Measurements from ENCODE around the gene SPEM2. TPM values are rescaled to one million over a fixed set of nuclear protein-coding genes. Genes with fewer than 3 reads are reported as not detected.

The SPEM2 gene
- polyA plus RNA-seq, 1 experiment = not detected

GRCh38 chr17:7394452-7395191 is 30.8 kb upstream of the SPEM2 start, which contains the start of gene PLSCR3:
Gene PLSCR3, minus strand, starts transcription at chr17:7394525. Its CDS starts 415 bp downstream, at chr17:7394110.
- POLR2A ChIA-PET = interaction anchor here (0.5 to 2.0 kb wide), 3 partner anchors 9 to 334 kb away, joined by 3 to 8 read pairs (median 4); partner anchors contain the start of gene TMEM256
- H3K27ac ChIP-seq (ENCODE audit: low read depth, low read length) = peak within 1 kb of the TSS; percentile 93
- DNase-seq (ENCODE audit: low read depth, low spot score) = peak; percentile 51
- TF ChIP-seq CTCF (IDR thresholded peaks at IDR 0.05; ENCODE audit: low read depth, low read length) = peak; percentile 51
- peak within 1 kb of the TSS; percentile 87 for H3K4me3 ChIP-seq (ENCODE audit: low read depth, low read length)
- H3K27me3 ChIP-seq (ENCODE audit: control insufficient read depth, insufficient read depth, low read length) = no peaks in the 10 kb centered on the region
- CTCF ChIA-PET = interaction anchor here (0.5 to 2.4 kb wide), 5 partner anchors 9 to 140 kb away, joined by 3 to 7 read pairs (median 3); partner anchors contain the start of genes TMEM256 and TMEM95
- H3K9me3 ChIP-seq (ENCODE audit: control insufficient read depth, insufficient read depth, low read length) = no peaks in the 10 kb centered on the region; the same call in 1 of the 2 replicates

GRCh38 chr17:7396147-7396546 is 29.3 kb upstream of the SPEM2 start:
- Histone ChIP-seq H3K27ac (ENCODE audit: low read depth, low read length) (no peak overlapping the region), H3K4me3 (ENCODE audit: low read depth, low read length) (no peak overlapping the region), H3K9me3 (ENCODE audit: control insufficient read depth, insufficient read depth, low read length) (no peaks in the 10 kb centered on the region; the same call in 1 of the 2 replicates), H3K27me3 (ENCODE audit: control insufficient read depth, insufficient read depth, low read length) (no peaks in the 10 kb centered on the region)
- CTCF ChIA-PET = no interaction called here
- DNase-seq (ENCODE audit: low read depth, low spot score) = no peak
- POLR2A ChIA-PET = no interaction called here
- TF ChIP-seq CTCF (IDR thresholded peaks at IDR 0.05; ENCODE audit: low read depth, low read length) = no peak

GRCh38 chr17:7398612-7399011 is 26.8 kb upstream of the SPEM2 start:
- TF ChIP-seq CTCF (IDR thresholded peaks at IDR 0.05; ENCODE audit: low read depth, low read length) = no peak
- CTCF ChIA-PET = interaction anchor here (1.6 kb wide), 1 partner anchor 43 kb away, joined by 6 read pairs; no protein-coding TSS in a partner anchor
- no peak overlapping the region for H3K4me3 ChIP-seq (ENCODE audit: low read depth, low read length)
- H3K27ac ChIP-seq (ENCODE audit: low read depth, low read length) = no peak overlapping the region
- no peaks in the 10 kb centered on the region; the same call in 1 of the 2 replicates for H3K9me3 ChIP-seq (ENCODE audit: control insufficient read depth, insufficient read depth, low read length)
- no peak for DNase-seq (ENCODE audit: low read depth, low spot score)
- H3K27me3 ChIP-seq (ENCODE audit: control insufficient read depth, insufficient read depth, low read length) = no peaks in the 10 kb centered on the region
- POLR2A ChIA-PET = interaction anchor here (1.0 kb wide), 1 partner anchor 178 kb away, joined by 3 read pairs; no protein-coding TSS in a partner anchor

- Histone ChIP-seq H3K9me3 (ENCODE audit: control insufficient read depth, insufficient read depth, low read length) (no peaks in the 10 kb centered on the region), H3K27me3 (ENCODE audit: control insufficient read depth, insufficient read depth, low read length) (no peaks in the 10 kb centered on the region), H3K4me3 (ENCODE audit: low read depth, low read length) (peak overlapping the region; percentile 87), H3K27ac (ENCODE audit: low read depth, low read length) (peak overlapping the region; percentile 61)
- TF ChIP-seq CTCF (IDR thresholded peaks at IDR 0.05; ENCODE audit: low read depth, low read length) = no peak
- no peak for DNase-seq (ENCODE audit: low read depth, low spot score)
- CTCF ChIA-PET = interaction anchor here (0.6 to 2.4 kb wide), 7 partner anchors 8 to 158 kb away, joined by 3 to 9 read pairs (median 3); partner anchors contain the start of gene SENP3
- POLR2A ChIA-PET = interaction anchor here (0.6 to 1.9 kb wide), 12 partner anchors 8 to 507 kb away, joined by 3 to 20 read pairs (median 4); partner anchors contain the start of genes PLSCR3, POLR2A and SPEM2
These were observed 22.2 kb upstream of the SPEM2 start for GRCh38 chr17:7403043-7403726.

Data from AG04450 (cell line).